ENCODE results near the gene GPR176. TPM values are rescaled to one million over a fixed set of nuclear protein-coding genes. Genes with fewer than 3 reads are reported as not detected.

Gene GPR176
- total RNA-seq, 4 donors from 2014 or later: 2.4 to 18.6 (median 9.1) TPM

GRCh38 chr15:39884351-39884750, 35.7 kb downstream of the GPR176 start:
- H3K4me1 ChIP-seq: peaks cover 0 to 5% (median 0%) of the 10 kb centered on the region in 4 donors
- H3K36me3 ChIP-seq: no peaks in the 10 kb centered on the region
- DNase-seq (ENCODE audit: low spot score in 2 of 2): no peak
- H3K27me3 ChIP-seq: no peaks in the 10 kb centered on the region
- TF ChIP-seq POLR2A (IDR thresholded peaks at IDR 0.05) (no peak), EP300 (IDR thresholded peaks at IDR 0.05) (no peak), CTCF (IDR thresholded peaks at IDR 0.05) (no peak)
- no peak overlapping the region for H3K27ac ChIP-seq
- no peaks in the 10 kb centered on the region for H3K9me3 ChIP-seq
- no peak overlapping the region for H3K4me3 ChIP-seq

GRCh38 chr15:39882602-39883001, 37.5 kb downstream of the GPR176 start:
- no peak overlapping the region for H3K4me3 ChIP-seq
- H3K4me1 ChIP-seq: peaks cover 0 to 5% (median 0%) of the 10 kb centered on the region in 4 donors
- 96 to 97% methylated on average over 1 of the region's 1 CpG for WGBS, 2 donors
- no peaks in the 10 kb centered on the region for H3K9me3 ChIP-seq
- no peak overlapping the region for H3K27ac ChIP-seq
- no peak for DNase-seq (ENCODE audit: low spot score in 2 of 2)
- TF ChIP-seq CTCF (IDR thresholded peaks at IDR 0.05) (no peak), EP300 (IDR thresholded peaks at IDR 0.05) (no peak)
- no peaks in the 10 kb centered on the region for H3K27me3 ChIP-seq
- no peaks in the 10 kb centered on the region for H3K36me3 ChIP-seq

GRCh38 chr15:39881790-39882189, 38.3 kb downstream of the GPR176 start:
- no peak overlapping the region for H3K27ac ChIP-seq
- peaks cover 0 to 5% (median 0%) of the 10 kb centered on the region in 4 donors for H3K4me1 ChIP-seq
- no peak for TF ChIP-seq CTCF (IDR thresholded peaks at IDR 0.05)
- TF ChIP-seq POLR2A (IDR thresholded peaks at IDR 0.05): no peak
- TF ChIP-seq EP300 (IDR thresholded peaks at IDR 0.05): no peak
- H3K36me3 ChIP-seq: no peaks in the 10 kb centered on the region
- H3K9me3 ChIP-seq: no peaks in the 10 kb centered on the region
- H3K4me3 ChIP-seq: no peak overlapping the region
- 54 to 55% methylated on average over 1 of the region's 1 CpG for WGBS, 2 donors
- no peak for DNase-seq (ENCODE audit: low spot score in 2 of 2)
- no peaks in the 10 kb centered on the region for H3K27me3 ChIP-seq

GRCh38 chr15:39880718-39881387, 39.2 kb downstream of the GPR176 start:
- H3K4me3 ChIP-seq: no peak overlapping the region

More at GRCh38 chr15:39880718-39881387, 39.2 kb downstream of the GPR176 start:
- H3K36me3 ChIP-seq: no peaks in the 10 kb centered on the region
- H3K9me3 ChIP-seq: no peaks in the 10 kb centered on the region
- no peak for DNase-seq (ENCODE audit: low spot score in 2 of 2)
- no peak overlapping the region for H3K27ac ChIP-seq
- TF ChIP-seq CTCF (IDR thresholded peaks at IDR 0.05) (no peak), EP300 (IDR thresholded peaks at IDR 0.05) (no peak), POLR2A (IDR thresholded peaks at IDR 0.05) (no peak)
- H3K27me3 ChIP-seq: no peaks in the 10 kb centered on the region
- 92 to 94% methylated on average over 3 of the region's 3 CpGs for WGBS, 2 donors
- peaks cover 0 to 5% (median 0%) of the 10 kb centered on the region in 4 donors for H3K4me1 ChIP-seq

All from tibial nerve (tissue), 4 donors.